ENCODE data around the gene ERBB3. TPM values are rescaled to one million over a fixed set of nuclear protein-coding genes. Genes with fewer than 3 reads are reported as not detected.
A peak's percentile ranks its signal among the peaks of the same experiment; 100 is the strongest.
"Not testable (repeated sequence)": the region's sequence is repeated elsewhere in the genome, so short reads cannot be mapped to it uniquely, and the experiment has no call there.

ERBB3 gene
- total RNA-seq, 1 experiment from 2014 or later: 64.3 TPM

DNA sequence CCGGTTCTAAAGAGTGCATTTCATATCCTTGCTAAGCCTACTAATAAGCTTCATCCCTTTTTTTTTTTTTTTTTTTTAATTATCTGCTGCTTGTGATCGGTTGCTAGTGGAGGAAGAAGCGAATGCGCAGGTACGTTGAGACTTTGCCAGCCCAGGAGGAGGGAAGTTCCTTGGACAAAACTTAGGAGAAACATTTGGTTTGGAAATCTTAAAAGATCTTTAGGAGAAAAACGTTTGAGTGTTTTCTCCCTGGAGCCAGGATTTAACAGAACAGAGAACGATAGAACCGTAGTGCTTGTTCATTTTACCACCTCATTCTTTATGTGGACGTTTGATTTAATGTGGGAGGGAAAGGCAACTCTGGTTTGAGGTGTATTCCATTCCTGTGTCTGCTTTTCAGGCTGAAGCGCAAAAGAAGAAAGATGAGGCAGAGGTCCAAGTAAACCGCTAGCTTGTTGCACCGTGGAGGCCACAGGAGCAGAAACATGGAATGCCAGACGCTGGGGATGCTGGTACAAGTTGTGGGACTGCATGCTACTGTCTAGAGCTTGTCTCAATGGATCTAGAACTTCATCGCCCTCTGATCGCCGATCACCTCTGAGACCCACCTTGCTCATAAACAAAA is 37.2 kb downstream of the ERBB3 start:
- TF ChIP-seq, protein P1, sequence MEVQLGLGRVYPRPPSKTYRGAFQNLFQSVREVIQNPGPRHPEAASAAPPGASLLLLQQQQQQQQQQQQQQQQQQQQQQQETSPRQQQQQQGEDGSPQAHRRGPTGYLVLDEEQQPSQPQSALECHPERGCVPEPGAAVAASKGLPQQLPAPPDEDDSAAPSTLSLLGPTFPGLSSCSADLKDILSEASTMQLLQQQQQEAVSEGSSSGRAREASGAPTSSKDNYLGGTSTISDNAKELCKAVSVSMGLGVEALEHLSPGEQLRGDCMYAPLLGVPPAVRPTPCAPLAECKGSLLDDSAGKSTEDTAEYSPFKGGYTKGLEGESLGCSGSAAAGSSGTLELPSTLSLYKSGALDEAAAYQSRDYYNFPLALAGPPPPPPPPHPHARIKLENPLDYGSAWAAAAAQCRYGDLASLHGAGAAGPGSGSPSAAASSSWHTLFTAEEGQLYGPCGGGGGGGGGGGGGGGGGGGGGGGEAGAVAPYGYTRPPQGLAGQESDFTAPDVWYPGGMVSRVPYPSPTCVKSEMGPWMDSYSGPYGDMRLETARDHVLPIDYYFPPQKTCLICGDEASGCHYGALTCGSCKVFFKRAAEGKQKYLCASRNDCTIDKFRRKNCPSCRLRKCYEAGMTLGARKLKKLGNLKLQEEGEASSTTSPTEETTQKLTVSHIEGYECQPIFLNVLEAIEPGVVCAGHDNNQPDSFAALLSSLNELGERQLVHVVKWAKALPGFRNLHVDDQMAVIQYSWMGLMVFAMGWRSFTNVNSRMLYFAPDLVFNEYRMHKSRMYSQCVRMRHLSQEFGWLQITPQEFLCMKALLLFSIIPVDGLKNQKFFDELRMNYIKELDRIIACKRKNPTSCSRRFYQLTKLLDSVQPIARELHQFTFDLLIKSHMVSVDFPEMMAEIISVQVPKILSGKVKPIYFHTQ (CRISPR knock-in tag; IDR thresholded peaks at IDR 0.05): 0 out of 2 replicates have a peak, but pooled peaks have one; percentile 14
- TF ChIP-seq, protein P2, sequence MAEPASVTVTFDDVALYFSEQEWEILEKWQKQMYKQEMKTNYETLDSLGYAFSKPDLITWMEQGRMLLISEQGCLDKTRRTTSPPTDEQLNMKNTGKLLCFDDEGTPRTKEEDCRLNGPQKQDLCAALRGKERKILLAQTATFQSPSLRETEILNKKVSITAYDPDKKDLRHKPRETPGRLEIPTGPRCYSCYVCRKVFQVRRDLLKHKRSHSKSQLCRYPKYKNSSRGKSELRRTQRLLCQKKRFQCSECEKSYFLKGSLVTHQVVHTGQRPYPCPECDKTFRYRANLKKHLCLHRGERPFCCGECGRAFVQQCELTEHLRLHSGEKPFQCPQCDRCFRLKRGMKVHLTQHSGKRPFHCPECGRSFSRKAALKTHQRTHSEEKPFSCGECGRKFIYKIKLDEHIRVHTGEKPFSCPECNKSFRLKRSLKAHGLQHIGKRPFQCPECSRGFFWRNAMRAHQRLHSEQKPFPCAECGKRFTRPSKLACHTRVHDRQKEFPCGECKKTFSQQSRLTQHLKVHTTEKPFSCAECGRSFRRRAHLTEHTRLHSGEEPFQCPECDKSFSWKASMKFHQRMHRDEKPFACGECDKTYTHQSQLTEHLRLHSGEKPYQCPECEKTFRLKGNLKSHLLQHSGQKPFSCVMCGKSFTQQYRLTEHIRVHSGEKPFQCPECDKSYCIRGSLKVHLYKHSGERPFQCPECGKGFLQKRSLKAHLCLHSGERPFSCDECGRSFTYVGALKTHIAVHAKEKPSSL (CRISPR knock-in tag; conservative IDR thresholded peaks at IDR 0.05): peak; percentile 49; the same call in 1 of the 2 replicates
- peak; percentile 68; the same call in 1 of the 2 replicates for TF ChIP-seq ZNF671 (CRISPR knock-in tag; IDR thresholded peaks at IDR 0.05)
- TF ChIP-seq, protein P3, sequence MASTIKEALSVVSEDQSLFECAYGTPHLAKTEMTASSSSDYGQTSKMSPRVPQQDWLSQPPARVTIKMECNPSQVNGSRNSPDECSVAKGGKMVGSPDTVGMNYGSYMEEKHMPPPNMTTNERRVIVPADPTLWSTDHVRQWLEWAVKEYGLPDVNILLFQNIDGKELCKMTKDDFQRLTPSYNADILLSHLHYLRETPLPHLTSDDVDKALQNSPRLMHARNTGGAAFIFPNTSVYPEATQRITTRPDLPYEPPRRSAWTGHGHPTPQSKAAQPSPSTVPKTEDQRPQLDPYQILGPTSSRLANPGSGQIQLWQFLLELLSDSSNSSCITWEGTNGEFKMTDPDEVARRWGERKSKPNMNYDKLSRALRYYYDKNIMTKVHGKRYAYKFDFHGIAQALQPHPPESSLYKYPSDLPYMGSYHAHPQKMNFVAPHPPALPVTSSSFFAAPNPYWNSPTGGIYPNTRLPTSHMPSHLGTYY (CRISPR knock-in tag; IDR thresholded peaks at IDR 0.05): peak; percentile 16; the same call in 1 of the 2 replicates
- not testable (repeated sequence) for H3K9me3 Mint-ChIP-seq; ATAC-seq; DNase-seq (ENCODE audit: low spot score); H3K27me3 Mint-ChIP-seq (ENCODE audit: low read depth)
- CTCF ChIA-PET: interaction anchor here (0.6 to 4.3 kb wide), 5 partner anchors 13 to 1011 kb away, joined by 3 to 95 read pairs (median 22); partner anchors contain the start of genes LRP1, MYL6, PA2G4 and SMARCC2
- peak overlapping the region; percentile 100 for H3K4me3 Mint-ChIP-seq
- H3K27ac Mint-ChIP-seq: peak overlapping the region; percentile 100
- POLR2A ChIA-PET: interaction anchor here (0.6 to 3.6 kb wide), 13 partner anchors 9 to 593 kb away, joined by 3 to 71 read pairs (median 5); partner anchors contain the start of genes CNPY2, ESYT1, MYL6 and MYL6B
- H3K36me3 Mint-ChIP-seq: peaks cover 47% of the 10 kb centered on the region
- peaks cover 21% of the 10 kb centered on the region for H3K4me1 Mint-ChIP-seq

DNA sequence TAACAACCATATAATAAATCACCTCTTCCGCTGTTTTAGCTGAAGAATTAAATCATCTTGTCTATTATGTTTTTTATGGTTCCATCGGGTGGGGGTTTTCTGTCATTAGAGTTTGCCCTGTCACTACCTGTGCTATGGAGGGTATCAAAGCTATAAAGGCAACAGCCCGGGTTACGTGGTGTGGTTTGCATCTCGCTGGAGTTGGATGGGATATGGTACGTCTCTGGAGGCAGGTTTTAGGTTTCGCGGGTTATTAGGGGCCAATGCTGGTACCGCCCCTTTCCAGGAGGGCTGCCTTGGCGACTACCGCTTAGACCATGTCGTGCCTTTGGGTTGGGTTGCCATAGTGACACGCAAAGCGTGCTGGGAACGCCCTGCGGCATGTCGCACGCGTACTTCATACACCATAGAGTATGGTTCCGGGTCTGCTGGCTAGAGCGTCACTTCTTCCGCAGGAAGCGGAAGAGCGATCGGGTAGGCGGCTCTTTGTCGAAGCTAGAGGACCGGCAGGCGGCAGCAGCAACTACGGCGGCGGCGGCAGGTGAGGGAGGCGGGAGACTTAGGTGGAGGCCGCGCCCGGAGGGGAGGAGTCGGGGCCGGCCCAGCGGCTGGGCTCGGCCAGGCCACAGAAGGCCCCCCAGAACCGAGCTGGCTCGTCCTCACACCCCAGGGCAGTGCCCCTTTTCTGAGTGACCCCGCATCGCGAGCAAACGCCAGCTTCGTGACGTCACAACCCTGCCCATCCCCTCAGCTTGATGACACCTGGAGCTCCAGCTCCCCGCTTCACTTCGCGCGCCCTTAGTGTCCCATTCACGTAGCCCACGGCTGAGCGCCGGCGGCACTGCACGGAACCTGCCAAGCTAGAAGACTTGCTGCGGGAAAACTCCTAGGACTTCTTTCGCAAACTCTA is 38.1 kb downstream of the ERBB3 start, which contains the start of gene ZC3H10:
ZC3H10 (plus strand) TSS at position 489 of the 910 bp plus-strand sequence. CDS start 2,297 bp downstream, outside the sequence.
- peak within 1 kb of the TSS; percentile 100 for H3K27ac Mint-ChIP-seq
- H3K36me3 Mint-ChIP-seq: peaks cover 39% of the 10 kb centered on the region
- ChIA-PET POLR2A (interaction anchor here (0.6 to 3.6 kb wide), 19 partner anchors 8 to 592 kb away, joined by 3 to 71 read pairs (median 4); partner anchors contain the start of genes CNPY2, ERBB3, ESYT1 and MYL6), CTCF (interaction anchor here (0.6 to 4.3 kb wide), 22 partner anchors 8 to 1010 kb away, joined by 3 to 95 read pairs (median 4); partner anchors contain the start of genes CNPY2, ESYT1, LRP1 and MYL6)
- peaks cover 21% of the 10 kb centered on the region for H3K4me1 Mint-ChIP-seq
- peak within 1 kb of the TSS; percentile 100 for H3K4me3 Mint-ChIP-seq
- H3K27me3 Mint-ChIP-seq (ENCODE audit: low read depth): no peaks in the 10 kb centered on the region
- peak; percentile 75 for ATAC-seq
- no peaks in the 10 kb centered on the region for H3K9me3 Mint-ChIP-seq
- peak; percentile 98 for DNase-seq (ENCODE audit: low spot score)
- TF ChIP-seq, protein P4, sequence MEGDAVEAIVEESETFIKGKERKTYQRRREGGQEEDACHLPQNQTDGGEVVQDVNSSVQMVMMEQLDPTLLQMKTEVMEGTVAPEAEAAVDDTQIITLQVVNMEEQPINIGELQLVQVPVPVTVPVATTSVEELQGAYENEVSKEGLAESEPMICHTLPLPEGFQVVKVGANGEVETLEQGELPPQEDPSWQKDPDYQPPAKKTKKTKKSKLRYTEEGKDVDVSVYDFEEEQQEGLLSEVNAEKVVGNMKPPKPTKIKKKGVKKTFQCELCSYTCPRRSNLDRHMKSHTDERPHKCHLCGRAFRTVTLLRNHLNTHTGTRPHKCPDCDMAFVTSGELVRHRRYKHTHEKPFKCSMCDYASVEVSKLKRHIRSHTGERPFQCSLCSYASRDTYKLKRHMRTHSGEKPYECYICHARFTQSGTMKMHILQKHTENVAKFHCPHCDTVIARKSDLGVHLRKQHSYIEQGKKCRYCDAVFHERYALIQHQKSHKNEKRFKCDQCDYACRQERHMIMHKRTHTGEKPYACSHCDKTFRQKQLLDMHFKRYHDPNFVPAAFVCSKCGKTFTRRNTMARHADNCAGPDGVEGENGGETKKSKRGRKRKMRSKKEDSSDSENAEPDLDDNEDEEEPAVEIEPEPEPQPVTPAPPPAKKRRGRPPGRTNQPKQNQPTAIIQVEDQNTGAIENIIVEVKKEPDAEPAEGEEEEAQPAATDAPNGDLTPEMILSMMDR (IDR thresholded peaks at IDR 0.05): no peak
- TF ChIP-seq NR3C1 (CRISPR knock-in tag; conservative IDR thresholded peaks at IDR 0.05; ENCODE audit: low read depth): peak; percentile 90; the same call in 1 of the 2 replicates
- TF ChIP-seq, protein P5, sequence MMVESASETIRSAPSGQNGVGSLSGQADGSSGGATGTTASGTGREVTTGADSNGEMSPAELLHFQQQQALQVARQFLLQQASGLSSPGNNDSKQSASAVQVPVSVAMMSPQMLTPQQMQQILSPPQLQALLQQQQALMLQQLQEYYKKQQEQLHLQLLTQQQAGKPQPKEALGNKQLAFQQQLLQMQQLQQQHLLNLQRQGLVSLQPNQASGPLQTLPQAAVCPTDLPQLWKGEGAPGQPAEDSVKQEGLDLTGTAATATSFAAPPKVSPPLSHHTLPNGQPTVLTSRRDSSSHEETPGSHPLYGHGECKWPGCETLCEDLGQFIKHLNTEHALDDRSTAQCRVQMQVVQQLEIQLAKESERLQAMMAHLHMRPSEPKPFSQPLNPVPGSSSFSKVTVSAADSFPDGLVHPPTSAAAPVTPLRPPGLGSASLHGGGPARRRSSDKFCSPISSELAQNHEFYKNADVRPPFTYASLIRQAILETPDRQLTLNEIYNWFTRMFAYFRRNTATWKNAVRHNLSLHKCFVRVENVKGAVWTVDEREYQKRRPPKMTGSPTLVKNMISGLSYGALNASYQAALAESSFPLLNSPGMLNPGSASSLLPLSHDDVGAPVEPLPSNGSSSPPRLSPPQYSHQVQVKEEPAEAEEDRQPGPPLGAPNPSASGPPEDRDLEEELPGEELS (CRISPR knock-in tag; IDR thresholded peaks at IDR 0.05): no peak
- peak; percentile 94 for TF ChIP-seq TEAD1 (CRISPR knock-in tag; IDR thresholded peaks at IDR 0.05)
- TF ChIP-seq ATF1 (CRISPR knock-in tag; IDR thresholded peaks at IDR 0.05): peak; percentile 98
- TF ChIP-seq, protein P6, sequence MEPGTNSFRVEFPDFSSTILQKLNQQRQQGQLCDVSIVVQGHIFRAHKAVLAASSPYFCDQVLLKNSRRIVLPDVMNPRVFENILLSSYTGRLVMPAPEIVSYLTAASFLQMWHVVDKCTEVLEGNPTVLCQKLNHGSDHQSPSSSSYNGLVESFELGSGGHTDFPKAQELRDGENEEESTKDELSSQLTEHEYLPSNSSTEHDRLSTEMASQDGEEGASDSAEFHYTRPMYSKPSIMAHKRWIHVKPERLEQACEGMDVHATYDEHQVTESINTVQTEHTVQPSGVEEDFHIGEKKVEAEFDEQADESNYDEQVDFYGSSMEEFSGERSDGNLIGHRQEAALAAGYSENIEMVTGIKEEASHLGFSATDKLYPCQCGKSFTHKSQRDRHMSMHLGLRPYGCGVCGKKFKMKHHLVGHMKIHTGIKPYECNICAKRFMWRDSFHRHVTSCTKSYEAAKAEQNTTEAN (CRISPR knock-in tag; IDR thresholded peaks at IDR 0.05): no peak; the same call in 1 of the 2 replicates
- TF ChIP-seq ZNF232 (CRISPR knock-in tag; IDR thresholded peaks at IDR 0.05): peak; percentile 45; the same call in 1 of the 2 replicates
- peak; percentile 81; the same call in 1 of the 2 replicates for TF ChIP-seq TEAD4 (CRISPR knock-in tag; IDR thresholded peaks at IDR 0.05)
- TF ChIP-seq ETV6 (CRISPR knock-in tag; IDR thresholded peaks at IDR 0.05): peak; percentile 99
- TF ChIP-seq, protein P7, sequence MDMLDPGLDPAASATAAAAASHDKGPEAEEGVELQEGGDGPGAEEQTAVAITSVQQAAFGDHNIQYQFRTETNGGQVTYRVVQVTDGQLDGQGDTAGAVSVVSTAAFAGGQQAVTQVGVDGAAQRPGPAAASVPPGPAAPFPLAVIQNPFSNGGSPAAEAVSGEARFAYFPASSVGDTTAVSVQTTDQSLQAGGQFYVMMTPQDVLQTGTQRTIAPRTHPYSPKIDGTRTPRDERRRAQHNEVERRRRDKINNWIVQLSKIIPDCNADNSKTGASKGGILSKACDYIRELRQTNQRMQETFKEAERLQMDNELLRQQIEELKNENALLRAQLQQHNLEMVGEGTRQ (CRISPR knock-in tag; IDR thresholded peaks at IDR 0.05): peak; percentile 58; the same call in 1 of the 2 replicates
- TF ChIP-seq, protein P8, sequence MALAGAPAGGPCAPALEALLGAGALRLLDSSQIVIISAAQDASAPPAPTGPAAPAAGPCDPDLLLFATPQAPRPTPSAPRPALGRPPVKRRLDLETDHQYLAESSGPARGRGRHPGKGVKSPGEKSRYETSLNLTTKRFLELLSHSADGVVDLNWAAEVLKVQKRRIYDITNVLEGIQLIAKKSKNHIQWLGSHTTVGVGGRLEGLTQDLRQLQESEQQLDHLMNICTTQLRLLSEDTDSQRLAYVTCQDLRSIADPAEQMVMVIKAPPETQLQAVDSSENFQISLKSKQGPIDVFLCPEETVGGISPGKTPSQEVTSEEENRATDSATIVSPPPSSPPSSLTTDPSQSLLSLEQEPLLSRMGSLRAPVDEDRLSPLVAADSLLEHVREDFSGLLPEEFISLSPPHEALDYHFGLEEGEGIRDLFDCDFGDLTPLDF (CRISPR knock-in tag; IDR thresholded peaks at IDR 0.05): peak; percentile 25; the same call in 1 of the 2 replicates
- TF ChIP-seq EMX1 (CRISPR knock-in tag; IDR thresholded peaks at IDR 0.05): peak; percentile 100
